Activated CD4-positive, CD25-positive, alpha-beta regulatory T cell treated with anti-CD3 and anti-CD28 coated beads, Interleukin-2, amount 50 U/mL, for 72 hours (primary cell): ENCODE results near the gene PLXNB2.
"Not testable (repeated sequence)": the region's sequence is repeated elsewhere in the genome, so short reads cannot be mapped to it uniquely, and the experiment has no call there.

Source experiments
- DNase-seq: peaks from one replicate; pipeline ENCODE4 v3.0.0; 2021

PLXNB2 gene

GRCh38 chr22:50278461-50278860, 29.0 kb downstream of the PLXNB2 start:
- DNase-seq = no peak

GRCh38 chr22:50277761-50278160, 29.7 kb downstream of the PLXNB2 start:
- no peak for DNase-seq

- DNase-seq = peak; percentile 57
These were observed 31.3 kb downstream of the PLXNB2 start for GRCh38 chr22:50276143-50276542.

- no peak for DNase-seq
These were observed 32.0 kb downstream of the PLXNB2 start for GRCh38 chr22:50275181-50276055.

GRCh38 chr22:50274771-50275170, 32.7 kb downstream of the PLXNB2 start:
- DNase-seq = no peak

- no peak for DNase-seq
These were observed 33.1 kb downstream of the PLXNB2 start for GRCh38 chr22:50274311-50274710.

- DNase-seq = not testable (repeated sequence)
These were observed 33.7 kb downstream of the PLXNB2 start for GRCh38 chr22:50273781-50274180.

- DNase-seq = not testable (repeated sequence)
These were observed 34.1 kb downstream of the PLXNB2 start for GRCh38 chr22:50273352-50273751.

- no peak for DNase-seq
These were observed 35.2 kb downstream of the PLXNB2 start for GRCh38 chr22:50272044-50272802.

GRCh38 chr22:50271519-50271970, 35.9 kb downstream of the PLXNB2 start:
- DNase-seq = peak; percentile 67

GRCh38 chr22:50270666-50271394, 36.6 kb downstream of the PLXNB2 start:
- peak; percentile 72 for DNase-seq

- peak; percentile 68 for DNase-seq
These were observed 37.3 kb downstream of the PLXNB2 start, which contains the start of gene MAPK11 for GRCh38 chr22:50269970-50270665. Gene MAPK11 (minus strand): TSS chr22:50270380. CDS start chr22:50270292, 88 bp downstream.

- DNase-seq = no peak
These were observed 37.9 kb downstream of the PLXNB2 start for GRCh38 chr22:50269573-50269969.

- DNase-seq = no peak
These were observed 38.8 kb downstream of the PLXNB2 start for GRCh38 chr22:50268655-50269113.

- peak; percentile 62 for DNase-seq
These were observed 39.7 kb downstream of the PLXNB2 start for GRCh38 chr22:50267591-50268390.

- no peak for DNase-seq
These were observed 40.5 kb downstream of the PLXNB2 start for GRCh38 chr22:50266994-50267393.

- no peak for DNase-seq
These were observed 42.3 kb downstream of the PLXNB2 start for GRCh38 chr22:50264946-50265669.

- DNase-seq = no peak
These were observed 43.2 kb downstream of the PLXNB2 start for GRCh38 chr22:50264104-50264745.

- no peak for DNase-seq
These were observed 44.4 kb downstream of the PLXNB2 start for GRCh38 chr22:50262973-50263617.

GRCh38 chr22:50262460-50262911, 45.0 kb downstream of the PLXNB2 start:
- no peak for DNase-seq
